Upper lobe of left lung (tissue), 4 donors: Measurements from ENCODE around the gene STYXL1.
"Not testable (repeated sequence)": the region's sequence is repeated elsewhere in the genome, so short reads cannot be mapped to it uniquely, and the experiment has no call there.

Experiments used
- EP300 ChIP-seq, 4 donors: sonication (generic); formaldehyde crosslinking; IDR thresholded peaks; one replicate each; pipeline ENCODE4 v1.5.1; 2017; ENCODE audit warnings: antibody characterized with exemption in 4 of 4, control low read depth in 2 of 4
- TF ChIP-seq, protein P1 (sequence below), 6 experiments: fragments of 450-650 bp in 4 of 6; fragments of 200-600 bp in 2 of 6; sonication (generic) in 2 of 6; IDR thresholded peaks; one replicate each; pipeline ENCODE4 v1.5.1; 2016 to 2019; ENCODE audit warnings: antibody characterized with exemption in 6 of 6

DNA sequence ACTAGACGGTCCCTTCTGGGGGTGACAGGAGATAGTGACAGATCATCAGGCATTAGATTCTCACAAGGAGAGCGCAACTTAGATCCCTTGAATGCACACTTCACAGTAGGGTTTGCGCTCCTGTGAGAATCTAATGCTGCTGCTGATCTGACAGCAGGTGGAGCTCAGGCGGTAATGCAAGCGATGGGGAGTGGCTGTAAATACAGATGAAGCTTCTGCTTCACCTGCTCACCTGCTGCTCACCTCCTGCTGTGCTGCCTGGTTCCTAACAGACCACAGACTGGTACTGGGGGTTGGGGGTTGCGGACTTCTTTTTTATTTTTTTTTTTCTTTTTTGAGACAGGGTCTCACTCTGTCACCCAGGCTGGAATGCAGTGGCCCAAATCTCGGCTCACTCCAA lies 18.1 kb downstream of the STYXL1 start:
- TF ChIP-seq, protein P1, sequence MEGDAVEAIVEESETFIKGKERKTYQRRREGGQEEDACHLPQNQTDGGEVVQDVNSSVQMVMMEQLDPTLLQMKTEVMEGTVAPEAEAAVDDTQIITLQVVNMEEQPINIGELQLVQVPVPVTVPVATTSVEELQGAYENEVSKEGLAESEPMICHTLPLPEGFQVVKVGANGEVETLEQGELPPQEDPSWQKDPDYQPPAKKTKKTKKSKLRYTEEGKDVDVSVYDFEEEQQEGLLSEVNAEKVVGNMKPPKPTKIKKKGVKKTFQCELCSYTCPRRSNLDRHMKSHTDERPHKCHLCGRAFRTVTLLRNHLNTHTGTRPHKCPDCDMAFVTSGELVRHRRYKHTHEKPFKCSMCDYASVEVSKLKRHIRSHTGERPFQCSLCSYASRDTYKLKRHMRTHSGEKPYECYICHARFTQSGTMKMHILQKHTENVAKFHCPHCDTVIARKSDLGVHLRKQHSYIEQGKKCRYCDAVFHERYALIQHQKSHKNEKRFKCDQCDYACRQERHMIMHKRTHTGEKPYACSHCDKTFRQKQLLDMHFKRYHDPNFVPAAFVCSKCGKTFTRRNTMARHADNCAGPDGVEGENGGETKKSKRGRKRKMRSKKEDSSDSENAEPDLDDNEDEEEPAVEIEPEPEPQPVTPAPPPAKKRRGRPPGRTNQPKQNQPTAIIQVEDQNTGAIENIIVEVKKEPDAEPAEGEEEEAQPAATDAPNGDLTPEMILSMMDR (IDR thresholded peaks at IDR 0.05): not testable (repeated sequence)
- not testable (repeated sequence) for TF ChIP-seq EP300 (IDR thresholded peaks at IDR 0.05)
